GM12878 (cell line): ENCODE data around the gene BHLHE23. TPM values are rescaled to one million over a fixed set of nuclear protein-coding genes. Genes with fewer than 3 reads are reported as not detected.

Experiments used
- ATAC-seq: fragments of 200-7000 bp; cut with Tn5 transposase; 3 replicates; pipeline ENCODE4 v1.9.1; 2020; ENCODE audit warnings: mild to moderate bottlenecking, moderate library complexity
- BruUV-seq: library from RNA; stranded (reverse); fragments of 400-500 nt; replicated peaks from 2 replicates; lab custom pipeline; 2021; lab: Mats Ljungman, UMichigan
- CTCF ChIA-PET: fragments of 300-600 bp; sonication (Branson Sonifier 250); formaldehyde crosslinking; extraction: SDS; loops from one replicate; lab custom pipeline; 2021; ENCODE audit warnings: inconsistent platforms; lab: Yijun Ruan, JAX
- POLR2A ChIA-PET: fragments of 350-600 bp; formaldehyde crosslinking; extraction: SDS; loops from one replicate; lab custom pipeline; 2021; ENCODE audit warnings: inconsistent platforms; lab: Charles Lee
- RAD21 ChIA-PET: fragments of 300-600 bp; sonication (Branson Sonifier 250); formaldehyde crosslinking; loops from one replicate; lab custom pipeline; 2023; ENCODE audit warnings: antibody characterized with exemption; ENCODE audit not compliant: unreplicated experiment; lab: Charles Lee
- SMC1A ChIA-PET: fragments of 300-600 bp; sonication (Branson Sonifier 250); formaldehyde crosslinking; loops from one replicate; lab custom pipeline; 2023; ENCODE audit not compliant: unreplicated experiment, uncharacterized antibody; lab: Charles Lee
- DNase-seq: peaks from one replicate; pipeline ENCODE4 v3.0.0-alpha.2; 2011; ENCODE audit warnings: low read depth, low spot score
- FAIRE-seq: peaks from 3 replicates; lab custom pipeline; 2011; peaks lifted over from hg19 to GRCh38; lab: Jason Lieb, UNC
- H2AFZ ChIP-seq: 2 replicates; pipeline ENCODE4 v1.6.0; 2011; ENCODE audit warnings: low read depth, low read length, control low read depth; ENCODE audit not compliant: control insufficient read depth
- H3K27ac ChIP-seq: 2 replicates; pipeline ENCODE4 v1.5.1; 2011; ENCODE audit warnings: control low read depth; ENCODE audit not compliant: control insufficient read depth, insufficient read depth
- H3K27me3 ChIP-seq, 2 experiments: replicated peaks in 1 of 2; 2 replicates each; pipeline versions ENCODE4 v1.6.0 to v1.6.1; 2011; ENCODE audit warnings: low read length in 1 of 2; ENCODE audit not compliant: control insufficient read depth in 2 of 2, insufficient read depth in 2 of 2
- H3K36me3 ChIP-seq, 2 experiments: 2 replicates each; pipeline ENCODE4 v1.5.1; 2011; ENCODE audit warnings: low read length in 1 of 2; ENCODE audit not compliant: control insufficient read depth in 2 of 2, insufficient read depth in 2 of 2
- H3K4me1 ChIP-seq: 2 replicates; pipeline ENCODE4 v1.6.1; 2011; ENCODE audit warnings: mild to moderate bottlenecking, low read length, moderate library complexity, mixed read lengths; ENCODE audit not compliant: control insufficient read depth, insufficient read depth
- H3K4me2 ChIP-seq: 2 replicates; pipeline ENCODE4 v1.6.0; 2011; ENCODE audit warnings: control low read depth; ENCODE audit not compliant: control insufficient read depth, insufficient read depth
- H3K4me3 ChIP-seq: fragments of 200-600 bp; sonication (generic); 2 replicates; pipeline ENCODE4 v1.5.1; 2016
- H3K79me2 ChIP-seq: 2 replicates; pipeline ENCODE4 v1.6.0; 2011; ENCODE audit warnings: low read length; ENCODE audit not compliant: control insufficient read depth, insufficient read depth
- H3K9ac ChIP-seq: 2 replicates; pipeline ENCODE4 v1.8.0; 2011; ENCODE audit warnings: low read length, control low read depth, mixed read lengths; ENCODE audit not compliant: control insufficient read depth, insufficient read depth
- H3K9me3 ChIP-seq: replicated peaks from 3 replicates; pipeline ENCODE4 v1.5.1; 2011; ENCODE audit warnings: mild to moderate bottlenecking, low read length; ENCODE audit not compliant: control insufficient read depth, insufficient read depth
- H4K20me1 ChIP-seq: 2 replicates; pipeline ENCODE4 v1.6.0; 2011; ENCODE audit not compliant: control insufficient read depth, insufficient read depth
- BHLHE40 ChIP-seq, 2 experiments: fragments of 450-650 bp in 1 of 2; IDR thresholded peaks; 2 replicates each; pipeline ENCODE4 v1.6.1; 2011 to 2017; ENCODE audit warnings: low read depth in 2 of 2, borderline replicate concordance in 1 of 2, improper control_type of control experiment in 1 of 2, low read length in 1 of 2, mild to moderate bottlenecking in 1 of 2
- CBFB ChIP-seq: IDR thresholded peaks from 2 replicates; pipeline ENCODE4 v1.6.1; 2016; ENCODE audit warnings: antibody characterized with exemption, low read depth
- CHD1 ChIP-seq: IDR thresholded peaks from 2 replicates; pipeline ENCODE4 v1.6.1; 2012; ENCODE audit warnings: low read depth, low read length, improper control_type of control experiment
- FOXM1 ChIP-seq: IDR thresholded peaks from 2 replicates; pipeline ENCODE4 v1.6.1; 2012; ENCODE audit warnings: low read depth, mild to moderate bottlenecking, inconsistent platforms, low read length, moderate library complexity
- MAX ChIP-seq: IDR thresholded peaks from 2 replicates; pipeline ENCODE4 v1.6.1; 2012; ENCODE audit warnings: low read depth, low read length, improper control_type of control experiment
- MTA2 ChIP-seq: fragments of 450-650 bp; IDR thresholded peaks from 2 replicates; pipeline ENCODE4 v1.6.1; 2016; ENCODE audit warnings: low read depth, mild to moderate bottlenecking, moderate library complexity
- NFYA ChIP-seq: IDR thresholded peaks from 2 replicates; pipeline ENCODE4 v1.6.1; 2011; ENCODE audit warnings: low read depth, mild to moderate bottlenecking, low read length, improper control_type of control experiment, borderline replicate concordance
- PML ChIP-seq: IDR thresholded peaks from 2 replicates; pipeline ENCODE4 v1.6.1; 2012; ENCODE audit warnings: low read length, inconsistent platforms
- SUZ12 ChIP-seq: fragments of 200-600 bp; sonication (generic); IDR thresholded peaks from one replicate; pipeline ENCODE4 v1.6.1; 2018; ENCODE audit warnings: antibody characterized with exemption, mild to moderate bottlenecking; ENCODE audit not compliant: unreplicated experiment
- WGBS: methylation state at CpG from one replicate; pipeline ENCODE4 v1.1.6; 2016; ENCODE audit warnings: low lambda C conversion rate; ENCODE audit not compliant: insufficient replicate concordance, insufficient coverage; ENCODE audit errors: missing lambda C conversion rate; 5-methylcytosine and 5-hydroxymethylcytosine counted together
- in situ Hi-C: fragments of 300-500 bp; cut with MboI; formaldehyde crosslinking; loops from 9 replicates; pipeline ENCODE4 v1.14.3; 2018; ENCODE audit warnings: mixed read lengths
- intact Hi-C: fragments of 100-400 bp; cut with micrococcal nuclease; formaldehyde crosslinking; loops from one replicate; pipeline ENCODE4 v1.14.2; 2022; ENCODE audit not compliant: unreplicated experiment
- polyA plus RNA-seq, 11 experiments: library from polyadenylated mRNA; depleted of rRNA in 4 of 11; unstranded in 6 of 11; stranded (reverse) in 5 of 11; fragments of >200 nt; fragmentation: Nextera tagmentation in 4 of 11; fragmentation: Illumina TruSeq in 1 of 11; extraction: Ambion mirVana in 4 of 11; extraction: Trizol in 1 of 11; gene quantifications; 1 replicate in 1 of 11; 2 replicates in 10 of 11; pipeline versions ENCODE4 v1.2.1 to v1.2.3, GENCODE V29; 2011 to 2016; ENCODE audit warnings: inconsistent platforms in 2 of 11, missing spikeins in 2 of 11, low read depth in 1 of 11
- total RNA-seq, 4 experiments: library from RNA; depleted of rRNA in 3 of 4; stranded (reverse); fragments of >200 nt in 3 of 4; fragmentation: Illumina TruSeq in 1 of 4; extraction: Trizol in 1 of 4; gene quantifications; 2 replicates each; pipeline versions ENCODE4 v1.2.1 to v1.2.3, GENCODE V29; 2013 to 2021

BHLHE23 gene
- total and polyA plus RNA-seq, 10 of the 15 experiments (the other 5 are each of a cell fraction or from before 2014, with no cell fraction given): 0.28 to 0.33 TPM; not detected in 8

GRCh38 chr20:62959101-62959971, 47.4 kb downstream of the BHLHE23 start:
- Histone ChIP-seq H3K27me3 (no peaks in the 10 kb centered on the region), H3K36me3 (peaks cover 13 to 34% of the 10 kb centered on the region in 2 experiments; a peak in 3 of 4 replicates), H3K4me1 (peaks cover 5% of the 10 kb centered on the region), H3K4me3 (no peak overlapping the region), H4K20me1 (no peaks in the 10 kb centered on the region), H2AFZ (no peak overlapping the region), H3K79me2 (peaks cover 17% of the 10 kb centered on the region), H3K4me2 (no peak overlapping the region), H3K27ac (no peak overlapping the region), H3K9ac (no peak overlapping the region), H3K9me3 (no peaks in the 10 kb centered on the region)
- ChIA-PET SMC1A (no interaction called here), POLR2A (interaction anchor here (1.2 kb wide), 1 partner anchor 16 kb away, joined by 3 read pairs; no protein-coding TSS in a partner anchor), CTCF (interaction anchor here (1.5 kb wide), 1 partner anchor 58 kb away, joined by 4 read pairs; no protein-coding TSS in a partner anchor), RAD21 (no interaction called here)
- in situ Hi-C loops: no loop called here
- DNase-seq (no peak), FAIRE-seq (no peak), ATAC-seq (no peak)
- intact Hi-C loops: no loop called here
- TF ChIP-seq NFYA: no peak
- no peak for TF ChIP-seq MAX
- TF ChIP-seq CBFB: no peak
- no peak for TF ChIP-seq BHLHE40 (IDR thresholded peaks at IDR 0.05; ENCODE audit: borderline replicate concordance in 1 of 2, low read depth in 2 of 2, low read length in 1 of 2)
- no peak for TF ChIP-seq FOXM1
- TF ChIP-seq MTA2: no peak
- no peak for TF ChIP-seq SUZ12
- TF ChIP-seq PML: no peak
- TF ChIP-seq CHD1: no peak
- WGBS: 91% methylated on average over 43 of the region's 43 CpGs
- BruUV-seq: no TSS peak
